Retinal pigment epithelial cell (primary cell): ENCODE data around the gene CNR2.

ENCODE experiments used
- DNase-seq: peaks from one replicate; pipeline ENCODE4 v3.0.0-alpha.2; 2010; ENCODE audit warnings: low read depth
- H3K4me3 ChIP-seq: 2 replicates; pipeline ENCODE4 v1.5.1; 2011; ENCODE audit warnings: mild to moderate bottlenecking, low read length, control low read depth, moderate library complexity
- TF ChIP-seq, protein P1 (sequence below): conservative IDR thresholded peaks from 2 replicates; pipeline ENCODE4 v1.5.1; 2011; ENCODE audit warnings: low read depth, low read length, control low read depth, inconsistent platforms

The CNR2 gene

DNA sequence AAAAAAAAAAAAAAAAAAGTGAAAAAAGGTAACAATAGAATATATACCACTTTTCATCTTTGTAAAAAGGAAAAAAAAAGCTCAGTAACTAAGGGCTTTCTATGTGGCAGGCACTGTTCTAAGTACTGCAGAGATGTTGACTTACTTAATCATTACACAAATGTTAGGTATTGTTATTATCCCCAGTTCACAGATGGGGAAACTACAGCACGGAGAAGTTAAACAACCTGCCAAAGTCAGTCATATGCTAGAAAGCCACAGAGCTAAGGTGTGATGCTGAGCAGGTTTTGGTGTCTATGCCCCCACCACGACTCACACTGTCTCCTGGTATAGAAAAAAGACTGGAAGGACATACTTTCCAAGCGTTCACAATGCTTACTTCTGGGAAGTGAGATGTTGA, 39.9 kb upstream of the CNR2 start:
- TF ChIP-seq, protein P1, sequence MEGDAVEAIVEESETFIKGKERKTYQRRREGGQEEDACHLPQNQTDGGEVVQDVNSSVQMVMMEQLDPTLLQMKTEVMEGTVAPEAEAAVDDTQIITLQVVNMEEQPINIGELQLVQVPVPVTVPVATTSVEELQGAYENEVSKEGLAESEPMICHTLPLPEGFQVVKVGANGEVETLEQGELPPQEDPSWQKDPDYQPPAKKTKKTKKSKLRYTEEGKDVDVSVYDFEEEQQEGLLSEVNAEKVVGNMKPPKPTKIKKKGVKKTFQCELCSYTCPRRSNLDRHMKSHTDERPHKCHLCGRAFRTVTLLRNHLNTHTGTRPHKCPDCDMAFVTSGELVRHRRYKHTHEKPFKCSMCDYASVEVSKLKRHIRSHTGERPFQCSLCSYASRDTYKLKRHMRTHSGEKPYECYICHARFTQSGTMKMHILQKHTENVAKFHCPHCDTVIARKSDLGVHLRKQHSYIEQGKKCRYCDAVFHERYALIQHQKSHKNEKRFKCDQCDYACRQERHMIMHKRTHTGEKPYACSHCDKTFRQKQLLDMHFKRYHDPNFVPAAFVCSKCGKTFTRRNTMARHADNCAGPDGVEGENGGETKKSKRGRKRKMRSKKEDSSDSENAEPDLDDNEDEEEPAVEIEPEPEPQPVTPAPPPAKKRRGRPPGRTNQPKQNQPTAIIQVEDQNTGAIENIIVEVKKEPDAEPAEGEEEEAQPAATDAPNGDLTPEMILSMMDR, result no peak
- DNase-seq, result no peak
- H3K4me3 ChIP-seq, result no peak overlapping the region

DNA sequence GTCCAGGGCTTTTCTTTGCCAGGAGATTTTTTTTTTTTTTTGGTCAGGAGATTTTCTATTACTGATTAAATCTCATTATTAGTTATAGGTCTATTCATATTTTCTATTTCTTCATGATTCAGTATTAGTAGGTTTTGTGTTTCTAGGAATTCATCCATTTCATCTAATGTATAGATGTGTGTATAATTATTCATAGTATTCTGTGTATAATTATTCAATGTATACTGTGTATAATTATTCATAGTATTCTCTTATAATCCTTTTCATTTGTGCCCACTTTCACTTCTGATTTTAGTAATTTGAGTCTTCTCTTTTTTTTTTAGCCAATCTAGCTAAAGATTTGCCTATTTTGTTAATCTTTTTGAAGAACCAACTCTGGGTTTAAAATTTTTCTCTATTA, 34.2 kb upstream of the CNR2 start:
- TF ChIP-seq, protein P1, result no peak
- DNase-seq, result no peak

DNA sequence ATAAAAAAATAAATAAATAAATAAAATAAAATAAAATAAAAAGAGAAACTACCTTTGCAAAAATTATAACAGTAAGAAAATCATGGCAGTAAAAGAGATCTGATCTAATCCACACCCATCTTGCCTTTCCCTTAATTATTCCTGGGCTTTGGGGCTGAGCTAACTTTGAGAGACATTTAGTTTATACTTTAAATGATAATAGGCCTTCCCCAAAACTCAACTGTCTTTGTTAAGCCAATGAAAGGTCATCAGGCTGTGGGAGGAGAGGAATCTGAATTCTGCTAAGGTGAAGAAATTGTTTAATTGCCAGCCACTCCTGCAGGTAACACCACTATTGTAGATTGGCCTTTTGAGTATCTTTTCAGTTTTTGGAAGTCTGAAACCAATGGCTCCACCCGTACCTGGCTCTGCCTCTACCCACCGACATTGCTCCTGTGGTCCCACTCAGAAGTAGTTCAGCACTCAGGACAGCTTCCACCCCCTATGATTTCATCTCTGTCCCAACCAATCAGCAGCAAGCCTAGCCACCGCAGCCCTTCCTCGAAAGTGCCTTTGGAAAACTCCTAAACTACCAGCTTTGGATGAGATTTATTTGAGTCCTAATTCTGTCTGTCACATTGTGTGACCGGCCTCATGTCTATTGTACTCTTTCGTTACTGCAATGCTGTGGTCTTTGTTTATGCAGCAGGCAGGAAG, 23.5 kb upstream of the CNR2 start:
- TF ChIP-seq, protein P1, result no peak
- no peak overlapping the region for H3K4me3 ChIP-seq
- no peak for DNase-seq

More for the DNA sequence above, 34.2 kb upstream of the CNR2 start:
- no peak overlapping the region for H3K4me3 ChIP-seq

DNA sequence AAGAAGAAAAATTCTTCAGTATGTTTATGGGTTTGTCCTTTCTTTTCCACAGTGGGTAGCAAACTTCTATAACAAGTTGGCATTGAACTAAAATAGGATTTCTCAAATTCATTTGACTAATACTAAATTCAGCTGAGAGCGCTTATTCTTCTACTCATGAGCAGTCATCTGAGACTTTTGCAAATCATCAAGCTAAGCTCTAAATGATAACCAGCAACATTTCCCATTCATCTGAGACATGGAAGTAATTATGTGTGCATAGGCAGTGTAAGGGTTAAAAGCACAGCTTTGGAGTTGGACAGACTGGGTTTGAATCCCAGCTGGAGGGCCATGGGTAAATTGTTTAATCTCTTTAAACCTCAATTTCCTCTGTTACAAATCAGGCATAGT, 18.3 kb upstream of the CNR2 start:
- DNase-seq, result peak; percentile 25

DNA sequence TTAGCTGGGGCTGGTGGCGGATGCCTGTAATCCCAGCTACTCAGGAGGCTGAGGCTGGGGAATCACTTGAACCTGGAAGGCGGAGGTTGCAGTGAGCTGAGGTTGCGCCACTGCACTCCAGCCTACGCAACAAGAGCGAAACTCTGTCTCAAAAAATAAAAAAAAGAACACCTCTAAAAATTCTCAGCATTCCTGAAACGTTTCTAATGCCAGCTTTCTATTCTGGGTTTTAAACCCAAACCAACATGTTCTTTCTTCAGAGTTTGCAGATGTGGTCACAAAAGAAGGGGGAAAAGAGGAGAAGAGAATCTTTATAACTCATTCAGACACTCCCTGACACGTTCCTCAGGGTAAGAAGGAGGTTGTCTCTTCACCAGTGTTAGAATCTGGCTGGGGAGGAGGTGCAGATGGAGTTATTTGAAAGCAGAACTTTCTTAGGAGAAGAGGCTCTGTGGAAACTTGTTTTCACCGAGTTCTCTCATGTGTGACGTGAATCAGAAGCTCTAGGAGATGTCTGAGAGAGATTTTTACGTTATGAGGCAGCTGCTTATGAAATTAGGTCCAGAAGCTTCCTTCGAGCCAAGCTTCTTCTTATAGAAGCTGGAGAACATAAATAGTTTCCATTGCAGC, 17.8 kb upstream of the CNR2 start:
- TF ChIP-seq, protein P1, result no peak
- DNase-seq, result peak; percentile 62
- peak overlapping the region; percentile 24 for H3K4me3 ChIP-seq

More for the DNA sequence above, 18.3 kb upstream of the CNR2 start:
- TF ChIP-seq, protein P1, result no peak
- peak overlapping the region; percentile 24 for H3K4me3 ChIP-seq

DNA sequence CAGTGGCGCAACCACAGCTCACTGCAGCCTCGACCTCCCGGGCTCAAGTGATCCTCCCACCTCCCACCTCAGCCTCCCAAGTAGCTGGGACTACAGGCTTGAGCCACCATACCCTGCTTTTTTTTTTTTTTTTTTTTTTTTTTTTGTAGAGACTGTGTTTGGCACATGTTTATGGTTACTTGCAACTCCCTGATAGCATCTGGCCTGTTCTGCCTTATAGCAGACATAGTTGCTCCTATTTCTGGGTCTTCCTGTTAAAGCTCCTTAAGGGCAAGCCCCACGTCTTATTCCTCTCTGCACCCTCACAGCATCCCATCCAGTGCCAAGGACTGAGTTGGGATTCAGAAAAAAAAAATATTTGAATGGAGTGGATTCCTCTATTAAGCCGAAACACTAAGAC, 17.1 kb upstream of the CNR2 start:
- no peak for DNase-seq
- TF ChIP-seq, protein P1, result no peak
- no peak overlapping the region for H3K4me3 ChIP-seq

DNA sequence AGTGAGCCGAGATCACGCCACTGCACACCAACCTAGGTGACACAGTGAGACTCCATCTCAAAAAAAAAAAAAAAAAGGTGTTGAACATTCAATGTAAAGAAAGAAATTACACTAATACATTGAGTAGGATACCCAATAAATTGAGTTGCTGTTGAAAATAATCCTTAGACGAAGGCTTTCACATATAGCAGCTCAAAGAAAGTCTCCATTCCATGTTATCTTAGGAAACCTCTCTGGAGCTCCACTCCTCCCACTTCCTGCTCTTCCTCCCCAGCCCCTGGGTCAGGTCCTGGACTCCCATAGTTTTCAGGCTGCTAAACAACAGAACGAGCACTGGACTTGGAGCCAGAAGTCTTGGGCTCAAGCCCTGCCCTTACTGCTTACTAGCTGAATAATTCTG, 15.6 kb upstream of the CNR2 start:
- TF ChIP-seq, protein P1, result no peak
- H3K4me3 ChIP-seq, result no peak overlapping the region
- no peak for DNase-seq
